ENCODE results near the gene CHRM5.

The CHRM5 gene

DNA sequence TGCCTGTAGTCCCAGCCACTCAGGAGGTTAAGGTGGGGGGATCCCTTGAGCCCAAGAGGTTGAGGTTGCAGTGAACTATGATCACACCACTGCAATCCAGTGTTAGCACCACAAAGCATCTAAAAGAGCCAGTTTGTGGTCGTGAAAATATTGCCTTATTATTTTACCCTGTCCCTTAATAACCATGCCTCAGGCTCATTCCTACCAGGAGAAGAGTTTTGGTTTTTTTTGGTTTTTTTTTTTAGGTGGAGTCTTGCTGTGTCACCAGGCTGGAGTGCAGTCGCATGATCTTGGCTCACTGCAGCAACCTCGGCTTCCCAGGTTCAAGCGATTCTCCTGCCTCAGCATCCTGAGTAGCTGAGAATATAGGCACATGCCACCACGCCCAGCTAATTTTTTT, 88.6 kb downstream of the CHRM5 start:
- DNase-seq (ENCODE audit: low read depth): no peak
- H3K4me3 ChIP-seq (ENCODE audit: low read depth, low read length): no peak overlapping the region
- TF ChIP-seq POLR2A (IDR thresholded peaks at IDR 0.05; ENCODE audit: extremely low read depth, insufficient read length) (no peak), MYC (IDR thresholded peaks at IDR 0.05; ENCODE audit: low read depth, low read length) (no peak)
- TF ChIP-seq, protein P1, sequence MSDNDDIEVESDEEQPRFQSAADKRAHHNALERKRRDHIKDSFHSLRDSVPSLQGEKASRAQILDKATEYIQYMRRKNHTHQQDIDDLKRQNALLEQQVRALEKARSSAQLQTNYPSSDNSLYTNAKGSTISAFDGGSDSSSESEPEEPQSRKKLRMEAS (IDR thresholded peaks at IDR 0.05; ENCODE audit: low read depth, low read length): no peak
- TF ChIP-seq, protein P2, sequence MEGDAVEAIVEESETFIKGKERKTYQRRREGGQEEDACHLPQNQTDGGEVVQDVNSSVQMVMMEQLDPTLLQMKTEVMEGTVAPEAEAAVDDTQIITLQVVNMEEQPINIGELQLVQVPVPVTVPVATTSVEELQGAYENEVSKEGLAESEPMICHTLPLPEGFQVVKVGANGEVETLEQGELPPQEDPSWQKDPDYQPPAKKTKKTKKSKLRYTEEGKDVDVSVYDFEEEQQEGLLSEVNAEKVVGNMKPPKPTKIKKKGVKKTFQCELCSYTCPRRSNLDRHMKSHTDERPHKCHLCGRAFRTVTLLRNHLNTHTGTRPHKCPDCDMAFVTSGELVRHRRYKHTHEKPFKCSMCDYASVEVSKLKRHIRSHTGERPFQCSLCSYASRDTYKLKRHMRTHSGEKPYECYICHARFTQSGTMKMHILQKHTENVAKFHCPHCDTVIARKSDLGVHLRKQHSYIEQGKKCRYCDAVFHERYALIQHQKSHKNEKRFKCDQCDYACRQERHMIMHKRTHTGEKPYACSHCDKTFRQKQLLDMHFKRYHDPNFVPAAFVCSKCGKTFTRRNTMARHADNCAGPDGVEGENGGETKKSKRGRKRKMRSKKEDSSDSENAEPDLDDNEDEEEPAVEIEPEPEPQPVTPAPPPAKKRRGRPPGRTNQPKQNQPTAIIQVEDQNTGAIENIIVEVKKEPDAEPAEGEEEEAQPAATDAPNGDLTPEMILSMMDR (IDR thresholded peaks at IDR 0.05; ENCODE audit: low read depth, low read length): no peak

DNA sequence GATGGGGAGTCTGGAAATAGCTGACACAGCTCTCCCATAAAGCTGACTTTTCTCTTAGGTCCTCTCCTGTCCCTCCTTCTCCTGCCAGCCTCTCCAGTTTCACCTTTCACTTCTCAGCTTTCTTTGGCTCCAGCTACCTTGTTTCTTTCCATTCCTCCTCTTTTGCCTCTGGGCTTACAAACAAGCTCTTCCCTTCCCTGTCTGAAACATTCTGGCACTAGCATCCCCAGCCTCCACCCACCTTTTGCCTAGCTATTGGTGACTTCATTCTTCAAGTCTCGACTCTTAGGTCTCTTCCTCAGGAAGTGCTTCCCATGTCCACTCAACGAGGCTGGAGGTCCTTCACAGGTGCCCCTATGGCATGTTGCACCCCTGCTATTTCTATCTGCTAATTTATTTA, 91.2 kb downstream of the CHRM5 start:
- no peak for TF ChIP-seq MYC (IDR thresholded peaks at IDR 0.05; ENCODE audit: low read depth, low read length)
- TF ChIP-seq, protein P1 (IDR thresholded peaks at IDR 0.05; ENCODE audit: low read depth, low read length): no peak
- no peak for TF ChIP-seq POLR2A (IDR thresholded peaks at IDR 0.05; ENCODE audit: extremely low read depth, insufficient read length)
- TF ChIP-seq, protein P2 (IDR thresholded peaks at IDR 0.05; ENCODE audit: low read depth, low read length): no peak
- DNase-seq (ENCODE audit: low read depth): no peak

DNA sequence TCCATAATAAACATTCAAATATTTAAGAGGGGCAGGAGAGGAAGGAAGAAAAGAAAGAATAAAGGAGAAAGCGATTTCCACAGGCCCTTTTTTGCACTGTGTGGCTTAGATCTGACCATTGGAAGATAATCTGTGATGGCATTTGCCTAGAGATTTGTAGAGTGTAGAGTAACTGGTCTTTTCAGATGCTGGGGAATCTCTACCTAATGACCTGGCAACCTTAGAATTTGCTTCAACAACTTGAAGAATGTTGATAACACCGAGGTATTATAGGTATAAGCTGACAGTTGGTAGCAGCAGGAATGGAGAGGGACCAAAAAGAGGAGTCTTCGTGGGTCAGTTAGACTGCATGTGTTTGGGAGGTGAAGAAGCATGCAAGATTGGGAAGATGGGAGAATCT, 91.6 kb downstream of the CHRM5 start:
- DNase-seq (ENCODE audit: low read depth): no peak
- no peak for TF ChIP-seq MYC (IDR thresholded peaks at IDR 0.05; ENCODE audit: low read depth, low read length)
- no peak overlapping the region for H3K4me3 ChIP-seq (ENCODE audit: low read depth, low read length)

More for the DNA sequence above, 91.2 kb downstream of the CHRM5 start:
- H3K4me3 ChIP-seq (ENCODE audit: low read depth, low read length): no peak overlapping the region

DNA sequence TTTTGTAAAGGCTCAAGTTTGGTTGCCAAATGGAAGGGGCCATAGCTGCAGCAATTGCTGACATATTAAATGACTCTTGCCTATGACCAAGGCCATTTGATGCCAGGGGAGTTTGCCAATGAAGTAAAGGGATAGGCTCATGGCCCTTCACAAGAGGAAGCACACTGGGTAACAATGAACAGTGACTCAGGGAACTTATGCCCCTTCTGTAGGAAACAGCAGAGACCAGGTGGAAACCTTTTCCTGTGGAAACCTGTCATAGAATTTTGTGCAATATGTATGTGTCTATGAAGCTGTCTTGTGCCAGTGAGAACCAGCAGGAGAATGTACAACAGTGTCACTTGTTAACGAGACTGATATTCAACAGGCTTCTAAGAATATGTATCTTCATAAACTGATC, 96.1 kb downstream of the CHRM5 start:
- TF ChIP-seq, protein P1 (IDR thresholded peaks at IDR 0.05; ENCODE audit: low read depth, low read length): no peak
- TF ChIP-seq, protein P2 (IDR thresholded peaks at IDR 0.05; ENCODE audit: low read depth, low read length): no peak
- no peak for TF ChIP-seq MYC (IDR thresholded peaks at IDR 0.05; ENCODE audit: low read depth, low read length)
- no peak for TF ChIP-seq POLR2A (IDR thresholded peaks at IDR 0.05; ENCODE audit: extremely low read depth, insufficient read length)
- H3K4me3 ChIP-seq (ENCODE audit: low read depth, low read length): no peak overlapping the region
- DNase-seq (ENCODE audit: low read depth): no peak

DNA sequence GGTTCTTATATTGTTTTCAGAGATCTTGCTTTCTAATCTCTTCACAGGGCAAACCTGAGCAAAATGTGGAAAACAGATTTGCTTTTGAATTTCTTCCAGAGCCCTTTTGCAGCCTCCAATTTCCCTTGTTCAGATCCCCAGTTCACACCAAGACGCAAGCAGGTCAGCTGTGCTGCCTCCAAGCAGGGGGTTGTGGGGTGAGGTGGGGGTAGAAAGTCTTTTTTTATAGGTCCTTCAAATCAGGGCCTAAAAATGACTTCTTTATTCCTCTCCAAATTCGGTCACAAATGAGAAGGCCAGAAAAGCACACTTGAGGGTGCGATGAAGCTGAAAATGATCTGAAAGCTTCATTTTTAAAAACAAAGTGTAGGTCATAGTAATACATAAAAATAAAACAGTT, 97.0 kb downstream of the CHRM5 start:
- no peak overlapping the region for H3K4me3 ChIP-seq (ENCODE audit: low read depth, low read length)
- no peak for DNase-seq (ENCODE audit: low read depth)
- TF ChIP-seq, protein P1 (IDR thresholded peaks at IDR 0.05; ENCODE audit: low read depth, low read length): no peak
- TF ChIP-seq MYC (IDR thresholded peaks at IDR 0.05; ENCODE audit: low read depth, low read length) (no peak), POLR2A (IDR thresholded peaks at IDR 0.05; ENCODE audit: extremely low read depth, insufficient read length) (no peak)
- TF ChIP-seq, protein P2 (IDR thresholded peaks at IDR 0.05; ENCODE audit: low read depth, low read length): no peak

DNA sequence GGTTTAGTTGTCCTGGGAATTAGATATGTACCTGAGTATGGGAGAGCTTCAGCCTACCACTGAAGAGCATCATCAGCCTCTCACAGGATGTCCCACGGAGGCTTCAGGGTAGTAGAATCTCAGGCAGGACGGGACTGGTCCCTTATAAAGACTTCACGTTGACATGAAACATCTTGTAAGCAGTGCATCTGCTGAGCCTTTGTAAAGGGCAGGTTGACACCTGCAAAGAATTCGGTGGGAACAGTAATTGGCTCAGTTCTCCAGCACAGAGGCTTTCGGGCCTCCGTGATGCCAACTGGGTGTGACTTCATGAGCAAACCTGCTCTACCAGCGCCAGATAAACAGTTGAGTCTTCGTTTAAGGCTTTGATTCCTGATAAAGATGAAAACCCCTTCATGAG, 97.6 kb downstream of the CHRM5 start:
- DNase-seq (ENCODE audit: low read depth): no peak
- H3K4me3 ChIP-seq (ENCODE audit: low read depth, low read length): no peak overlapping the region
- TF ChIP-seq, protein P1 (IDR thresholded peaks at IDR 0.05; ENCODE audit: low read depth, low read length): no peak
- TF ChIP-seq POLR2A (IDR thresholded peaks at IDR 0.05; ENCODE audit: extremely low read depth, insufficient read length): no peak
- TF ChIP-seq, protein P2 (IDR thresholded peaks at IDR 0.05; ENCODE audit: low read depth, low read length): no peak
- TF ChIP-seq MYC (IDR thresholded peaks at IDR 0.05; ENCODE audit: low read depth, low read length): no peak

Data from NB4 (cell line).